Stimulated activated CD8-positive, alpha-beta memory T cell treated with anti-CD3 and anti-CD28 coated beads, Interleukin-4, amount 100 ng/mL, for 1 hour (primary cell): ENCODE data around the gene RIPK1.
A peak's percentile ranks its signal among the peaks of the same experiment; 100 is the strongest.
"Not testable (repeated sequence)": the region's sequence is repeated elsewhere in the genome, so short reads cannot be mapped to it uniquely, and the experiment has no call there.

Experiments
- DNase-seq, 2 donors: peaks; one replicate each; pipeline ENCODE4 v3.0.0-alpha.2; 2020; ENCODE audit warnings: low read depth in 2 of 2, low spot score in 1 of 2

RIPK1 gene

DNA sequence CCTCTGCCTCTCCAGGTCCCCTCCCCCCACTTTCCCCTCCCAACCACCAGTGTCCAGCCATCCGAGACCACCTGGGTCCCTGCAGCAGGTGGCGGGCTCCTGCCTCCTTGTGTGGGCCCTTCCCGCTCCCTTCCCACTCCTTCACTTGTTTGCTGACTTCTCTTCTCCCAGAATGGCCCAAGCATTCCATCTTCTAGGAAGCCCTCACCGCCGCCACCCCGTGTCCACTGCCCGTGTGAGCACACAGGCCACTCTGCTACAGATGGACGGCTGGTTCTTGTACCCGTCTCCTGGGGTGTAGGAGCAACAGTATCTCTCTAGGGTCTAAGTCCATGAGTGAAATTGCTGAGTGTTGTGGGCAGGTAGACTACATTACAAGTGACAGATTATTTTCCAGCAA lies 65.2 kb downstream of the RIPK1 start:
- DNase-seq, result no peak

GRCh38 chr6:3135668-3136291 lies 67.5 kb downstream of the RIPK1 start:
- no peak for DNase-seq

GRCh38 chr6:3136292-3137011 lies 68.2 kb downstream of the RIPK1 start:
- DNase-seq, result no peak

- no peak for DNase-seq
Measured at GRCh38 chr6:3137057-3137777, 68.9 kb downstream of the RIPK1 start.

- not testable (repeated sequence) for DNase-seq
Measured at GRCh38 chr6:3137873-3138272, 69.6 kb downstream of the RIPK1 start.

GRCh38 chr6:3138341-3138740 lies 70.0 kb downstream of the RIPK1 start:
- DNase-seq, result no peak

DNA sequence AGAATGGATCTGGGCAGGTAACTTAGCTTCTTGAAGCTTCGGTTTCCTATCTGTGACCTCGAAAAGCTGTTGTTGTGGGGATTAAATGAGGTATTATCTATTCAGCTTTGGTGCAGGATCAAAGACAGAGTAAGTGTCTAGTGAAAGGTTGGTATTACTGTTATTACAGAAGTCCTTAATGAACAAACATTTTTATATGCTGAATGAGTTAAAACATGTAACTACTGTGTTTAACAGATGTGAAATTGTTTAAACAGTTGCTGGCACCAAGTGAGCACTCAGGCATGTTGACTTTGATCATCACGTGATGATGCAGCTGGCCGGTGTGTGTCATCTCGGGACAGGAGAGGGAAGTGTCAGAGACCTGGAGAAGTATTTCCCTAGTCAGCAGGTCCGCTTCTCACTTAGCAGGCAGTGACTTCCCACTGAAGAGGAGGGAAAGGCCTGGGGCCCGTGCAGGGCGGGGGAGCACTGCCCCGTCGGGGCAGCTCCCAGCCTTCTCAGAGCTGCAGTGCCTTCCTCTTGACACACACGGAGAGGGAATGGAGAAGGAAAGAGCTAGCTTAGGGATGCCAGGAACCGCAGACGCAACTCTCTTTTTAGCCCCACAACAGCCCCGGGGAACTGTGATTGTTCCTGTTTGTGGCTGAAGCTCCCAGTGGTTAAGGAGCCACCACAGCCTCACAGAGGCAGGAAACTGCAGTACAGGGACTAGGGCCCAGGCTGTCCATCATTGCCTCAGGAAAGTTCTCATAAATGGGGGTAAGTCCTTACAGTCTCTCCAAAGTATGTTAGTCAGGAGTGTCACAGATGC lies 71.0 kb downstream of the RIPK1 start:
- DNase-seq, result no peak

- no peak for DNase-seq
Measured at GRCh38 chr6:3140201-3140600, 71.9 kb downstream of the RIPK1 start.

DNA sequence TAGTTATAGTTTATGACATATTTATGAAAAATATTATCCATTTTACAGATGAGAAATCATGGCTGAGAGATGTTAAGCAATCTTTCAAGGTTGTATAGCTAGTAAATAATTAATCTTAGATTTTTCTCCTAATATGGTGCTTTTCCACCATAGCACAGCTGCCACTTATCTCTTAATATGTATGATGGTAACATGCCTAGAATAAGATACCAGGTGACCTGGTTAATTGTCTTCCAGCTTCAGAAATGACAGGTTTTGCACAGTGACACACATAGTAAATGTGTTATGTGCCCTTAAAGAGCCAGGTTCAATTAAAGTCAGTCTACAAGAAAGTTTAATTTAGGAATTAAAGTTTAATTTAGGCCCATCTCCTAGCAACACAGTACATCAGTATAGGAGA lies 74.2 kb downstream of the RIPK1 start:
- no peak for DNase-seq

GRCh38 chr6:3143158-3143557 lies 74.9 kb downstream of the RIPK1 start:
- no peak for DNase-seq

DNA sequence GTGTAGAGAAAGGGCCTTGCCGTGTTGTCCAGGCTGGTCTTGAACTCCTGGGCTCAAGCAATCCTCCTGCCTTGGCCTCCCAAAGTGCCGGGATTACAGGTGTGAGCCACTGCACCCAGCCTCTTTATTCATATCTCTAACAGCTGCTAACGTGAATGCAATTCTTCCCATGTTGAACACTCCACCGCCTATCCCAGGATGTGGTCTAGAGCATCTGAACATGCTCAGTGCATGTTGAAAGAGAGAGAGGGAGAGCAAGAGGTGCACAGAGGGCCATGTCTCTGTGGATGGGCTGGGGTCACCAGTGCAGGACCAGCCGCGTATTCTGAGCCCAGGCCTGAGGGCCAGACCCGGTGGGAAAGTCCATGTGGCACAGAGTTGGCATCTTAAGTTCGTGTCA lies 76.3 kb downstream of the RIPK1 start:
- no peak for DNase-seq

DNA sequence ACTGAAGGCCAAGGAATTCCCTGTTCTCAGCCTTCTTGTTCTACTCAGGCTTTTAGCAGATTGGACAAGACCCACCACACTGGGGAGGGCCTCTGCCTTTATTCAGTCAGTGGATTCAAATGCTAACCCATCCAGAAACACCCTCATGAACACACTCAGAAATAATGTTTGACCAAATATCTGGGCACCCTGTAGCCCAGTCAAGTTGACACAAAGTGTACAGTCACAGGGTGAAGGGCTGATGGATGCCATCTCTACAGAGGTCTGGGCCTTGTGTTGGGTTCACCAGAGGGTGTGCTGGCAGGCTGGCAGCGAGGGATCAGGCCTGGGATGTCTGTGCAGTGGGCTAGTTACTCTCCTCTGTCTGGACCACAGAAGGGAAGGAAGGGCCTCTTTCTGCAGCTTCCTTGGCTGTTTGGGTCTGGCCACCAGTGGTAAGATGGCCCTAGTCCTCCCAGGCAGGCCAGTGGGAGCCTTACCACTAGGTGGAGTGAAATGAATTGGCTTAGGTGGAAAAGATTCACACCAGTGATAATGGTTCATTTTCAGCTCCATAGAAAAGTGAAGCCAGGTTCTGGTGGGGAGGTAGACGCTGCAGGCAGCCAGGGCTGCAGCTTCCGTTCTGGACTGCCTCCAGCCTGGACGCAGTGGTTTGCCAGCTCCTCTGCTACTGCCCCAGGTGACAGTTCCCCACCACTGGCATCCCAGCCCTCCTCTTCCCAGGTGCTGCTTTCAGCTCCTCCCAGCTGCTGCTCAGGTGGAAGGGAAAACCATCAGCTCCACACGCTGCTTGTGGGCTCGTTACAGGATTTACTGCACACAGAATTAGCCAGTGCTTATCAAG lies 79.8 kb downstream of the RIPK1 start:
- DNase-seq, result no peak

DNA sequence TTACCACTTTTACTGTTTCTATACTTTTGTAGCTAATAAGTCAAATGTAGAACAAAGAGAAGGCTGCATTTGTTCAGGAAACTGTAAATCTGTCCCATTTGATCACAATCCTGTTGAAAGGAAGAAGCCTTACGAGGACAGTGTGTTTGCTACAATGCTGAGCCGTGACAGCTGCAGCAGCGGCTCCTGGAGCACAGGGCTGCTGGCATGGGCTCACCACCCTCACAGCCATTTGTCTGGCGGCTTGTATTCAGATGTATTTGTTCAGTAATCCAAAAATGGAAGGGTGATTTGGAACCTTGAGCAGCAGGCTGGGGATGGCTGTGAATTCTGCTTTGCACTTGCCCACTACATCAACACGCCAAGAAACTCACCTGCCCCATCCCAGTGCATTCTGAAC lies 83.4 kb downstream of the RIPK1 start:
- no peak for DNase-seq

DNA sequence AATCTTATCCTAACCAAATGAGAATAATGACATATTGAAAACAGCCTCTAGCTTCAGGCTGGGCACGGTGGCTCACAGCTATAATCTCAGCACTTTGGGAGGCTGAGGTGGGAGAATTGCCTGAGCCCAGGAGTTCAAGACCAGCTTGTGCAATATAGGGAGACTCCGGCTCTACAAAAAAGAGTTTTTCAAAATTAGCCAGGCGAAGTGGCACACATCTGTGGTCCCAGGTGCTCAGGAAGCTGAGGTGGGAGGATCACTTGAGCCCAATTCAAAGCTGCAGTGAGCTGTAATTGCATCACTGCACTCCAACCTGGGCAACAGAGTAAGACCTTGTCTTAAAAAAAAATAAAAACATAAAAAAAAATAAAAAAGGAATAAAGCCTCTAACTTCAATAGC lies 84.4 kb downstream of the RIPK1 start:
- no peak for DNase-seq

- DNase-seq, result not testable (repeated sequence)
Measured at GRCh38 chr6:3155416-3155815, 87.1 kb downstream of the RIPK1 start.

DNA sequence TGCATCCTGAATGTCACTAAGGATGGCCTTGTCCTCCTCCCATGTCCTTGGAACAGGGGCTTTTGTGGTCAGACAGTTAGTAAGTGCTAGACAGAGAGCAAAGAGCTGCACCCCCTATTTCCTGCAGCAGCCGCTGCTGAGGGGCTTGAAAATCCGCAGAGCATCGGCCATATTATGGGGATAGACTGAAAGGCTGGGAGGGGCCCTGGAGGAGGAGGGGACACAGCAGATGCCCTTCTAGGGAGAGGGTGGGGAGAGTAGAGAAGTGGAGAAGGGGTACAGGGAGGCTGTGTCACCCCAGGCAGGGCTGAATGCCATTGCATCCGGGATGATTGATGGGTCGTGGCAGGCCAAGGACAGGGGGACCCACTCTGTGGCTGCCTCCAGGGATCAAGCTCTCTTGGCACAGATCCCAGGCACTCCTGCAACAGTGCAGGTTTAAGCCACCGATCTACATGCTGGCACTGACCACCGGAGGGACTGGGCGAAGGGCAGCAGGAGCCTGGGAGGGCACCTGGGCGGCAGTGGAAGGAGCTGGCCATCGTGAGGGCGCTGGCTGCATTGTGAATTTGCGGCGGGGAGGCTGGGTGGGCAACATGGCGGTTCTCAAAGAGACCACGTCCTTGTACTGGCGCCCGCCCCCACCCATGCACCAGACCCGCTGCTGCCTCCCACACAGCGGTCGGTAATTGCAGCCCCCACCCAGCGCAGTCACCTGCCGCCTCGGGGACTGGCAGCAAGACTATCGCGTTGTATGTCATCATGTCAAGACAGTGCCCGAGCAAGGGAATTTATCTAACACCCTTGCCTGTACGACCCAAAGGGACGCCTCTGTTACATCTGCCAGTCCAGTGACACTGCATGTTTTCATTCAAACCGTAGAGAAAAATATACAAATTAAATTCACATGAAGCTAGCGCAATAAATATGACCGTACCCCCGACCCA lies 88.2 kb downstream of the RIPK1 start:
- not testable (repeated sequence) for DNase-seq

GRCh38 chr6:3157131-3157933 lies 89.0 kb downstream of the RIPK1 start, which contains the start of gene TUBB2A:
TSS of gene TUBB2A (minus strand) at chr6:3157544. CDS start at chr6:3157463, 81 bp downstream.
- DNase-seq, result peak; percentile 77 to 79
